ENCODE results near the gene PLCH2.

DNA sequence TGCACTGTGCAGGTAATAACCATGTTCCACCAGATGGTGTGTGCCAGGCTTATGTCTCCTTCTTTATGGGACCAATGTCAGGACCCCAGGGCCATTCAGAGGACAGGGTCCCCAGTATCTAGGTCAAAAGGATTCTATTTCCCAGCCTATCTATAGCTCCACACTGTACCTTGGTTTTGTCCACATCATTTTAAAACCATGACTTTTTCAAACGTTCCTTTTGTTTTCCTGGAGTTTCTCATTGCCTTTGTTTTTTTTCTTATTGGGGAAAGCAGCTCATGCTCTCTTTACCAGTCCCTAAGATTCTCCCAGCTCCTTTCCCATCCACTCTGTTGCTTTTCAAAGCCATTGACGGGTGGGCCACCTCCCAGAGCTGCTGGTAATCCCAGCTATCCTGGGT lies 12.6 kb downstream of the PLCH2 start:
- TF ChIP-seq CTCF (IDR thresholded peaks at IDR 0.05; ENCODE audit: low read depth, low read length, poor library complexity, severe bottlenecking) (no peak), EZH2phosphoT487 (IDR thresholded peaks at IDR 0.05; ENCODE audit: borderline replicate concordance, low read length) (no peak)

Data from DOHH2 (cell line).